Neural progenitor cell (in vitro differentiated cells): ENCODE results near the gene STAMBPL1.

ENCODE experiments used
- EZH2 ChIP-seq: fragments of 200-600 bp; sonication (generic); IDR thresholded peaks from 2 replicates; pipeline ENCODE4 v1.6.1; 2017; ENCODE audit warnings: antibody characterized with exemption, mild to moderate bottlenecking, moderate library complexity
- EZH2phosphoT487 ChIP-seq: fragments of 200-600 bp; sonication (generic); IDR thresholded peaks from 2 replicates; pipeline ENCODE4 v1.6.1; 2017; ENCODE audit warnings: antibody characterized with exemption
- TF ChIP-seq, protein P1 (sequence below): fragments of 200-600 bp; sonication (generic); IDR thresholded peaks from 2 replicates; pipeline ENCODE4 v1.5.1; 2017; ENCODE audit warnings: antibody characterized with exemption, mild to moderate bottlenecking

DNA sequence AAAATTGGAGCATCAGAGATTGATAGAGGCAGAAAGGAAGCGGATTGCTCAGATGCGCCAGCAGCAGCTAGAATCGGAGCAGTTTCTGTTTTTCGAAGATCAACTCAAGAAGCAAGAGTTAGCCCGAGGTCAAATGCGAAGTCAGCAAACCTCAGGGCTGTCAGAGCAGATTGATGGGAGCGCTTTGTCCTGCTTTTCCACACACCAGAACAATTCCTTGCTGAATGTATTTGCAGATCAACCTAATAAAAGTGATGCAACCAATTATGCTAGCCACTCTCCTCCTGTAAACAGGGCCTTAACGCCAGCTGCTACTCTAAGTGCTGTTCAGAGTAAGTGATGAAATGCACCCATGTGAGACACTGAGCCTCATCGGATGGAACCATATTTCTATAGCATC is 33.1 kb downstream of the STAMBPL1 start:
- TF ChIP-seq, protein P1, sequence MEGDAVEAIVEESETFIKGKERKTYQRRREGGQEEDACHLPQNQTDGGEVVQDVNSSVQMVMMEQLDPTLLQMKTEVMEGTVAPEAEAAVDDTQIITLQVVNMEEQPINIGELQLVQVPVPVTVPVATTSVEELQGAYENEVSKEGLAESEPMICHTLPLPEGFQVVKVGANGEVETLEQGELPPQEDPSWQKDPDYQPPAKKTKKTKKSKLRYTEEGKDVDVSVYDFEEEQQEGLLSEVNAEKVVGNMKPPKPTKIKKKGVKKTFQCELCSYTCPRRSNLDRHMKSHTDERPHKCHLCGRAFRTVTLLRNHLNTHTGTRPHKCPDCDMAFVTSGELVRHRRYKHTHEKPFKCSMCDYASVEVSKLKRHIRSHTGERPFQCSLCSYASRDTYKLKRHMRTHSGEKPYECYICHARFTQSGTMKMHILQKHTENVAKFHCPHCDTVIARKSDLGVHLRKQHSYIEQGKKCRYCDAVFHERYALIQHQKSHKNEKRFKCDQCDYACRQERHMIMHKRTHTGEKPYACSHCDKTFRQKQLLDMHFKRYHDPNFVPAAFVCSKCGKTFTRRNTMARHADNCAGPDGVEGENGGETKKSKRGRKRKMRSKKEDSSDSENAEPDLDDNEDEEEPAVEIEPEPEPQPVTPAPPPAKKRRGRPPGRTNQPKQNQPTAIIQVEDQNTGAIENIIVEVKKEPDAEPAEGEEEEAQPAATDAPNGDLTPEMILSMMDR = no peak
- TF ChIP-seq EZH2 = no peak
- TF ChIP-seq EZH2phosphoT487 = no peak
